Upper lobe of right lung (tissue), 1 donor: ENCODE results near the gene GRAMD2A. TPM values are rescaled to one million over a fixed set of nuclear protein-coding genes. Genes with fewer than 3 reads are reported as not detected.

Experiments
- ATAC-seq: fragments of 200-7000 bp; cut with Tn5 transposase; one replicate; pipeline ENCODE4 v1.9.1; 2020; ENCODE audit warnings: mild to moderate bottlenecking, moderate library complexity
- DNase-seq: peaks from one replicate; pipeline ENCODE4 v3.0.0-alpha.2; 2020
- H3K27ac ChIP-seq: fragments of 200-600 bp; one replicate; pipeline ENCODE4 v1.8.0; 2022
- H3K27me3 ChIP-seq: fragments of 200-600 bp; one replicate; pipeline ENCODE4 v1.8.0; 2022; ENCODE audit warnings: mild to moderate bottlenecking
- H3K36me3 ChIP-seq: fragments of 200-600 bp; one replicate; pipeline ENCODE4 v1.8.0; 2022
- H3K4me1 ChIP-seq: fragments of 200-600 bp; one replicate; pipeline ENCODE4 v1.8.0; 2022
- H3K4me3 ChIP-seq: fragments of 200-600 bp; one replicate; pipeline ENCODE4 v1.8.0; 2022; ENCODE audit warnings: mild to moderate bottlenecking
- H3K9me3 ChIP-seq: fragments of 200-600 bp; one replicate; pipeline ENCODE4 v1.8.0; 2022
- CTCF ChIP-seq: fragments of 200-600 bp; IDR thresholded peaks from one replicate; pipeline ENCODE4 v1.8.0; 2022; ENCODE audit warnings: antibody characterized with exemption
- intact Hi-C: fragments of 100-400 bp; cut with DNase I; formaldehyde crosslinking; loops from one replicate; pipeline ENCODE4 v1.11.0; 2022
- total RNA-seq: library from RNA; stranded (reverse); fragmentation: NEBNext Ultra II Directional; extraction: Animal tissue kit (Norgen Biotek cat#: 25700); gene quantifications from one replicate; pipeline ENCODE4 v1.2.1, GENCODE V29; 2021
- donor health status: DM: no; HTN: yes; CAD: no; lungs with severe emphysema.

GRAMD2A gene
- total RNA-seq, 1 donor from 2014 or later: 27.4 TPM

- H3K27ac ChIP-seq: no peak overlapping the region
- no peak for ATAC-seq
- intact Hi-C loops: no loop called here
Observed at GRCh38 chr15:72112805-72113204, 84.8 kb downstream of the GRAMD2A start.

GRCh38 chr15:72112116-72112515, 85.5 kb downstream of the GRAMD2A start:
- Histone ChIP-seq H3K36me3 (no peaks in the 10 kb centered on the region), H3K9me3 (no peaks in the 10 kb centered on the region), H3K27me3 (no peaks in the 10 kb centered on the region), H3K27ac (no peak overlapping the region), H3K4me1 (peaks cover 20% of the 10 kb centered on the region), H3K4me3 (no peak overlapping the region)
- intact Hi-C loops: no loop called here
- DNase-seq (no peak), ATAC-seq (no peak)
- TF ChIP-seq CTCF: no peak

More at GRCh38 chr15:72112805-72113204, 84.8 kb downstream of the GRAMD2A start:
- Histone ChIP-seq H3K4me3 (no peak overlapping the region), H3K4me1 (peaks cover 17% of the 10 kb centered on the region), H3K9me3 (no peaks in the 10 kb centered on the region), H3K27me3 (no peaks in the 10 kb centered on the region), H3K36me3 (no peaks in the 10 kb centered on the region)
- TF ChIP-seq CTCF: no peak
- DNase-seq: no peak

- Histone ChIP-seq H3K27me3 (no peaks in the 10 kb centered on the region), H3K36me3 (no peaks in the 10 kb centered on the region), H3K9me3 (no peaks in the 10 kb centered on the region), H3K4me3 (no peak overlapping the region), H3K27ac (no peak overlapping the region), H3K4me1 (peaks cover 16% of the 10 kb centered on the region)
- DNase-seq (no peak), ATAC-seq (no peak)
- TF ChIP-seq CTCF: no peak
- intact Hi-C loops: no loop called here
Observed at GRCh38 chr15:72110355-72110754, 87.2 kb downstream of the GRAMD2A start.

Other genes with a start within 250 kb of the GRAMD2A start
- 82.5 TPM for gene MYO9A, start 79.6 kb downstream of the GRAMD2A start, total RNA-seq
- gene SENP8, start 79.4 kb downstream of the GRAMD2A start, total RNA-seq: 3.3 TPM
- gene PKM, start 33.4 kb upstream of the GRAMD2A start, total RNA-seq: 426 TPM
- 87.9 TPM for gene PARP6, start 74.8 kb upstream of the GRAMD2A start, total RNA-seq
- 5.4 TPM for gene CELF6, start 122.4 kb upstream of the GRAMD2A start, total RNA-seq
- 185 TPM for gene HEXA, start 178.2 kb upstream of the GRAMD2A start, total RNA-seq
- not detected for gene TMEM202, start 200.5 kb upstream of the GRAMD2A start, total RNA-seq